ENCODE results near the gene ZNF593OS. TPM values are rescaled to one million over a fixed set of nuclear protein-coding genes. Genes with fewer than 3 reads are reported as not detected.

The ZNF593OS gene
- total RNA-seq, 2 donors from 2014 or later, result not detected

DNA sequence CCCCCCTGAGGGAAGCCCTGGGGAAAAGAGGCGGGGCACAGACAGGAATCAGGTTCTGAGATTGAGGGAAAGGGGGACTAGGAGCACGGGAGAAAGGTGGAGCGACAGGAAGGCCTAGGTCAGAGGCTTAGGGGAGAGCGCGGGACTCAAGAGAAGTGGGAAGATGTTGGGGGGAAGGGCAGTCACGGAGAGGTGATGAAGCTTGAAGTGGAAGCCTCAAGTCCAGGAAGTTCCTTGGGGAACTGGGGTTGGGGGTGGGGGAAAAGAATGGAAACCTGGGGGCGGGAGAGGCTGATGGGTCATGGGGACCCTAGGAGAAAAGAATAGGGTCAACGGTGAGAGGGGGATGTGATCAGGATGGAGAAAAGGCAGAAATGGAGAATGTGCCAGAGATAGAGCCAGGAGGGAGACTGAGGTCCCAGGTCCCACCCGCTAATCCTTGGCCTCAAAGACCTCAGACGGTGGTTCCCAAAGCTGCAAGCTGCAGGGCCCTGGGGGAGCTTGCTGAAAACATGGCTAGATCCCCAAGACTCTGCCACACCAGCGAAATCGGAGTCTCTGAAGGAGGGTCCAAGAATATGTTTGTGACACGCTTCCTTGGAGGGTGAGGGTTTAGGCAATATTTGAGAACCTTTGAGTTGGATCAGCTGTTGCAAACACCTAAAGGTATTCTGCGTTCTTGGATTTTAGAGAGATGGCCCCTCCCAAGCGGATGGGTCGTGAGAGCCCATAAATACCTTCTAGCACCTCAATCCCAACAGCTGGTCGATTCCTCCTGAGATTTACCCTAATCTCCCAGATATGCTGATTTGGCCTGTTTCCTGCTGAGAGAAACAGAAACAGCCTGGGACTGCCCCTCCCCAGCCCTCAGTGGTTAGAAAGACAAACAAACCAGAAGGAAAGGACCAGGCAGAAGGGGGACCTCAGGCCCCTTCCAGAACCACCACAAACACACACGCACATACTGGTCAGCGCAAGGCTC, 6.5 kb downstream of the ZNF593OS start:
- H3K36me3 Mint-ChIP-seq, result no peaks in the 10 kb centered on the region
- DNase-seq (ENCODE audit: low spot score in 2 of 2) (no peak), ATAC-seq (no peak)
- no peak overlapping the region for H3K27ac Mint-ChIP-seq
- no peaks in the 10 kb centered on the region for H3K9me3 Mint-ChIP-seq

DNA sequence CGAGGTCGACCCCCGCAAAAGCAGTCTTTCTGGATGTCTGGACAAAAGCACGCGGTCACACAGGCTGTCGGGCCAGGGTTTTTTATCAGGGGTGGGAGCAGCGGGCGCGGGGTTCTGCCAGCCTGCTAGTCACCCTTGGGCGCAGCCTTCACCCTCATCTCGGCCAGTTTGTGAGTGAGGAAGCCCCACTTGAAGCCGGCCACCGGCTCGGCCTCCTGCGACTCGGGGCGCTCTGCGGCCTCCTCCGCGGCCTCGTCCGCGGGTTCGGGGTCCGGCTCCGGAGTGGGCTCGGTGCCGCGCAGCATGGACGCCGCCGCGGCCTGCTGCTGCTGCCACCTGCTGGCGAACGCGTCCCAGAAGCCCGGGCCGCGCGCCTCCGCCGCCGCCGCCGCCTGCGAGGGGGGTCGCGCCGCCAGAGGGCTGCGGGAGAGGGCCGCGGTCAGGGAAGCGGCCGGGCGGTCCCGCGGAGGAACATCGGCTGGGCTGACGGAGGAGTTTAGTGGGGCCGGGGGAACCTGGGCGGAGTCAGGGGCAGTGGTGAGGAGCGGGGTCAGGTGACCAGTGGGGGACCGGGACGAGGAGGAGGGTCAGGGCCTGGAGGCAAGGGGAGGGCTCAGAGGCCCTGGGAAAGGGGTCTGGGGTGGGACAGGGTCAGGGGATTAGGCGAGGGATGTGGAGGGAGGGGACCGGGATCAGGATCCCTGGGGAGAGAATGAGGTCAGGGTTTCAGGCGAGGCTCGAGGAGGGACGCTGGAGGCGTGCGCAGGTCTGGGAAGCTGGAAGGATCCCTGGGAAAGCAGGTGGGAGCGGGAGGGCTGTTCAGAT, 7.4 kb downstream of the ZNF593OS start:
- H3K9me3 Mint-ChIP-seq, result no peaks in the 10 kb centered on the region
- no peak overlapping the region for H3K27ac Mint-ChIP-seq
- ATAC-seq (peak; percentile 69 to 80), DNase-seq (ENCODE audit: low spot score in 2 of 2) (peak in 1 of 2 donors; percentile 74)
- no peaks in the 10 kb centered on the region for H3K36me3 Mint-ChIP-seq

DNA sequence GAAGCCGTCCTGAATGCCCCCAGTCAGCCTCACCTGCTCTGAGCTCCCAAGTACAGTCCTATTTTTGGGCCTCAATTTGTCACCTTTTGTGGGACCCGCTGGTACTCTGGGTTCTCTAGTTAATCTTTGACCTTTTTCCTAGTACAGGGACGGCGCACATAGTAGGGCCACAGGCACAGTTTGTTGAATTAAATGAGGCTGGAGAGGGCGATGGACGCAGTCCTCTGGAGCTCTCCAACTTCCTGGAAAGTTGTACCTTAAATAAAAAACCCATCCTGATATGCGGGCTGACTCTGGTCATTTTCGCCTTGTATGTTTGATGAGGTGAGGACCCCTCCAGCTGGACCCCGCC, 8.0 kb downstream of the ZNF593OS start:
- Mint-ChIP-seq H3K36me3 (no peaks in the 10 kb centered on the region), H3K9me3 (no peaks in the 10 kb centered on the region), H3K27ac (no peak overlapping the region)
- ATAC-seq, result no peak
- DNase-seq (ENCODE audit: low spot score in 2 of 2), result no peak

DNA sequence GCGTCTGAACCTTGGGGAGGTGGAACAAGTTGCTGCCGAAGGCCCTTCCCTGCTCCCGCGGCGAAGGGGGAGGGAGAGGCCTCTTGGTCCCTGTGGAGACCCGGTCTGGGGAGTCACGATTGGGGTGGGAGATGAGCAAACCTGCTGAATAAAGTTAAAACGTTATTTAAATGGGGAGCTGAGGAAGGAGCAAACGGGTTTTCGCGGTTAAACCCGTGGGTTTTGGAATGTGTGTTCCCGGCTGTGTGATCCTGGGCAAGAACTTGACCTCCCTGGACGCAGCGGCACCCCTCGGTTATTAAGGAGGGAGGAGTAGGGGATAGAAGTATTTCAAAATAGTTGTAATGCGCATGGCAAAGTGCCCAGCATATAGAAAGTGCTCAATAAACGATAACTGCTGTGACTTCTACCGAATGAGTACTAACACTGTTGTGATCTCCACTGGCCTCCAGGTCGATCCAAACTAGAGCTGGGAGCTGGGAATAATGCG, 9.4 kb downstream of the ZNF593OS start:
- H3K9me3 Mint-ChIP-seq, result no peaks in the 10 kb centered on the region
- ATAC-seq (no peak), DNase-seq (ENCODE audit: low spot score in 2 of 2) (no peak)
- no peaks in the 10 kb centered on the region for H3K36me3 Mint-ChIP-seq
- H3K27ac Mint-ChIP-seq, result no peak overlapping the region

DNA sequence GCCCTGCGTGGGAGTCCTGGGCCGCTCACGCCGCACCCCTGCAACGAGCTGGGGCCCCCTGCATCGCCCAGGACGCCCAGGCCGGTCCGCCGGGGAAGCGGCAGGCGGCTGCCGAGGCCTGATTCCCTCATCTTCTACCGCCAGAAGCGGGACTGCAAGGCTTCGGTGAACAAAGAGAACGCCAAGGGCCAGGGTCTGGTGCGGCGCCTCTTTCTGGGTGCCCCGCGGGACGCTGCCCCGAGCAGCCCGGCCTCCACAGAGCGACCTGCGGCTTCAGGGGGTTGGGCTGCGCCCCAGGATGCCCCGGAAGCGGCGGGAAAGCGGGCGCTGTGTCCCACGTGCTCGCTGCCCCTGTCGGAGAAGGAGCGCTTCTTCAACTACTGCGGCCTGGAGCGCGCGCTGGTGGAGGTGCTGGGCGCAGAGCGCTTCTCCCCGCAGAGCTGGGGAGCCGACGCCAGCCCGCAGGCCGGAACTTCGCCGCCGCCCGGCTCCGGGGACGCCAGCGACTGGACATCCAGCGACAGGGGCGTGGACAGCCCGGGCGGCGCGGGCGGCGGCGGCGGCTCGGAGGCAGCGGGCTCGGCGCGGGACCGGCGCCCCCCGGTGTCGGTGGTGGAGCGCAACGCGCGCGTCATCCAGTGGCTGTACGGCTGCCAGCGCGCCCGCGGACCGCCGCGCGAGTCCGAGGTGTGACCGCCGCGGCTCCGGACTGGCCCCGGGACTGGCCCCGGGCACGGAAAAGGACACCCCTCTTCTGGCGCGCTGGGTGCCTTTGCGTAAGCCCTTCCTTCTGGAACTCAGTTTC, 10.0 kb downstream of the ZNF593OS start:
- ATAC-seq, result peak; percentile 41 to 67
- Mint-ChIP-seq H3K36me3 (no peaks in the 10 kb centered on the region), H3K27ac (no peak overlapping the region), H3K9me3 (no peaks in the 10 kb centered on the region)
- peak in 1 of 2 donors; percentile 54 for DNase-seq (ENCODE audit: low spot score in 2 of 2)

DNA sequence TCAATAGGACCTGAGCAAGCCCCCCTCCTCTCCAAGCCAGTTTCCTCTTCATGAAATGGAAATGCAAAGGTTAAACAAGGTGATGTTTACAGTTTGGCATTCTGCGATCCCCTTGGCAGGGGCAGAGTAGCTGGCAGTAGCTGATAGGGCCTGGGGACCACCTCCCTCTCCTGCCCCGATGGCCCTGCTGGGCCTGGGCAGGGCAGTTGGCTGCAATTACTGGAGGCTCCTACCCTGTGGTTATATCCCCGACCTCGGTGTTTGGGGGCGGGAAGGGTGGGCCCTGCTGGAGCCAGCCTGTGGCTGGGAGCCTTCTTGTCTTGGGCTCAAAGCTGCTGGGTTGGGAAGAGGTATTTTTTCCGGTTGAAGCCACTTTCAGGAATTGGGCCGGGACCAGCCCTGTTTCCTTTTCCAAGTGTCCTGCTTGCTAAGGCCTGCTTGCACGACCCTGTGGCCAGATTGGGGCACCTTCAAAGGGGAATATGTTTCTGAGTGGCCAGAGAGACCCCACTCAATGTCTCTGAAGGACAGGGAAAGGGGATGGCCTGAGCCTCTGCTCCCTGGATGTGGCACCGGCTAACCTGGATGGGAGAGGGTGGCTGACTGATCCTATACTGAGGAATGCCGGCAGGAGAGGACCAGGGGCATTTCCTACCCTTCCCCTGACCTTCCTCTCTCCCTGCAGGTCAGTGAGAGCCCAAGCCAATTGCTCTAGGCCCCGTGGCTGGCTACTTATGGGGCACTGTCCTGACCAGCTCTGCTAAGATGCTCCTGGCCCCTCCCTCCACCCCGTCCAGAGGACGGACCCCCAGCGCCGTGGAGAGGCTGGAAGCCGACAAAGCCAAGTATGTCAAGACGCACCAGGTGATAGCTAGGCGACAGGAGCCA, 10.9 kb downstream of the ZNF593OS start:
- ATAC-seq (no peak), DNase-seq (ENCODE audit: low spot score in 2 of 2) (no peak)
- no peak overlapping the region for H3K27ac Mint-ChIP-seq
- H3K9me3 Mint-ChIP-seq, result no peaks in the 10 kb centered on the region
- H3K36me3 Mint-ChIP-seq, result no peaks in the 10 kb centered on the region

- H3K9me3 Mint-ChIP-seq, result no peaks in the 10 kb centered on the region
- no peaks in the 10 kb centered on the region for H3K36me3 Mint-ChIP-seq
- ATAC-seq, result no peak
- H3K27ac Mint-ChIP-seq, result no peak overlapping the region
- no peak for DNase-seq (ENCODE audit: low spot score in 2 of 2)
Observed at GRCh38 chr1:26159743-26160039, 11.9 kb downstream of the ZNF593OS start.

- no peak for ATAC-seq
- Mint-ChIP-seq H3K9me3 (no peaks in the 10 kb centered on the region), H3K36me3 (no peaks in the 10 kb centered on the region), H3K27ac (no peak within 1 kb of the TSS)
- no peak for DNase-seq (ENCODE audit: low spot score in 2 of 2)
Observed at GRCh38 chr1:26158908-26159742, 12.5 kb downstream of the ZNF593OS start, which contains the start of gene FAM110D. TSS of gene FAM110D (plus strand) at chr1:26159079. CDS start at chr1:26161292, 2,213 bp downstream.

- Mint-ChIP-seq H3K9me3 (no peaks in the 10 kb centered on the region), H3K36me3 (no peaks in the 10 kb centered on the region), H3K27ac (no peak overlapping the region)
- DNase-seq (ENCODE audit: low spot score in 2 of 2), result no peak
- no peak for ATAC-seq
Observed at GRCh38 chr1:26158271-26158907, 13.2 kb downstream of the ZNF593OS start.

- Mint-ChIP-seq H3K9me3 (no peaks in the 10 kb centered on the region), H3K27ac (no peak overlapping the region), H3K36me3 (no peaks in the 10 kb centered on the region)
- ATAC-seq (no peak), DNase-seq (ENCODE audit: low spot score in 2 of 2) (no peak)
Observed at GRCh38 chr1:26156285-26157038, 15.2 kb downstream of the ZNF593OS start.

- Mint-ChIP-seq H3K27ac (no peak overlapping the region), H3K36me3 (no peaks in the 10 kb centered on the region), H3K9me3 (no peaks in the 10 kb centered on the region)
- no peak for DNase-seq (ENCODE audit: low spot score in 2 of 2)
- no peak for ATAC-seq
Observed at GRCh38 chr1:26155370-26156284, 16.0 kb downstream of the ZNF593OS start.

DNA sequence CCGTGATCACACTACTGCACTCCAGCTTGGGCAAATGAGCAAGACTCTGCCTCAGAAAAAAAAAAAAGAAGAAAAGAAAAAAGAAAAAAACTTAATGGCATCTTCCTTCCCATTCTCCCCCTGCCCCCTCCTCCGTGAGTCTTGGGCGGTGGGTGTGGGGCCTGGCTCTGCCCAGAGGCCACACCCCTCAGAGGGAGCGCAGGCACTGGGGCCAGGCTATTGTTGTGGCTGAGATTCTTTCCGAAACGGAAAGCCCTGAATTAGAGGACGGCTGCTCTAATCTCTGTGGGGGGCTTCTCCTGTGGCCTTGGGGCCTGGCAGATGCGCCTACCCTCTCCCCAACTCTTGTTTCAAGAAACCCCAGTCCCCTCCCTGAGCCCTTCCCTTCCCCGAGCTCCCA, 16.9 kb downstream of the ZNF593OS start:
- H3K9me3 Mint-ChIP-seq, result no peaks in the 10 kb centered on the region
- no peak for ATAC-seq
- no peak overlapping the region for H3K27ac Mint-ChIP-seq
- DNase-seq (ENCODE audit: low spot score in 2 of 2), result no peak
- no peaks in the 10 kb centered on the region for H3K36me3 Mint-ChIP-seq

DNA sequence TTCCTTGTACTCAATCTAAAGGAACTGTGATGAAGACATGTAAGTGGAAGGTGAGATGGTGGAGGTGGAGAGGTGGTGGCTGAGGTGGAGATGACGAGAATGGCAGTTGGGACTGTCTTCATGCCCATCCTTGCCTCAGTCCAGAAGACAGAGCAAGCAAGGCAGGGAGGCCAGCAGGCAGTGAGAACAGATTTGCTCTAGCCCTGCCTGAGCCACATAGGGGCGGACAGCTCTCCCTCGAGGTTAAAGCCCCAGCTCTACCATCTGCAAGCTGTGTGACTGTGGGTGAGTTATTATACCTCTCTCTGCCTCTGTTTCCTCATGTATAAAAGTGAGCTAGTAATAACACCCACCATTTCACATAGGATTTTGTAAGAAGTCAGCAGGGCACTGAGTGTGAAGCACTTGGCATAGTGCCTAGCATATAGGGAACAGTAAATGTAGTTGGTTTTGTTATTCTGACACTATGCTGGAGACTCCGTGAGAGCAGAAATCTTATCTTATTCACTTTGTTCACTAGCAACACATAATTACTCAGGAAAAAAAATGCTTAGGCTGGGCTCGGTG, 17.6 kb downstream of the ZNF593OS start:
- Mint-ChIP-seq H3K36me3 (no peaks in the 10 kb centered on the region), H3K9me3 (no peaks in the 10 kb centered on the region), H3K27ac (no peak overlapping the region)
- DNase-seq (ENCODE audit: low spot score in 2 of 2) (peak in 1 of 2 donors; percentile 0), ATAC-seq (no peak)

Data from activated naive CD4-positive, alpha-beta T cell treated with anti-CD3 and anti-CD28 coated beads, Interleukin-2, amount 50 U/mL, for 72 hours (primary cell).